AG08396 (cell line): ENCODE results near the gene ICA1.
"Not testable (repeated sequence)": the region's sequence is repeated elsewhere in the genome, so short reads cannot be mapped to it uniquely, and the experiment has no call there.

Source experiments
- DNase-seq: peaks from one replicate; pipeline ENCODE4 v3.0.0; 2012; ENCODE audit warnings: low spot score, mixed read lengths

ICA1 gene

DNA sequence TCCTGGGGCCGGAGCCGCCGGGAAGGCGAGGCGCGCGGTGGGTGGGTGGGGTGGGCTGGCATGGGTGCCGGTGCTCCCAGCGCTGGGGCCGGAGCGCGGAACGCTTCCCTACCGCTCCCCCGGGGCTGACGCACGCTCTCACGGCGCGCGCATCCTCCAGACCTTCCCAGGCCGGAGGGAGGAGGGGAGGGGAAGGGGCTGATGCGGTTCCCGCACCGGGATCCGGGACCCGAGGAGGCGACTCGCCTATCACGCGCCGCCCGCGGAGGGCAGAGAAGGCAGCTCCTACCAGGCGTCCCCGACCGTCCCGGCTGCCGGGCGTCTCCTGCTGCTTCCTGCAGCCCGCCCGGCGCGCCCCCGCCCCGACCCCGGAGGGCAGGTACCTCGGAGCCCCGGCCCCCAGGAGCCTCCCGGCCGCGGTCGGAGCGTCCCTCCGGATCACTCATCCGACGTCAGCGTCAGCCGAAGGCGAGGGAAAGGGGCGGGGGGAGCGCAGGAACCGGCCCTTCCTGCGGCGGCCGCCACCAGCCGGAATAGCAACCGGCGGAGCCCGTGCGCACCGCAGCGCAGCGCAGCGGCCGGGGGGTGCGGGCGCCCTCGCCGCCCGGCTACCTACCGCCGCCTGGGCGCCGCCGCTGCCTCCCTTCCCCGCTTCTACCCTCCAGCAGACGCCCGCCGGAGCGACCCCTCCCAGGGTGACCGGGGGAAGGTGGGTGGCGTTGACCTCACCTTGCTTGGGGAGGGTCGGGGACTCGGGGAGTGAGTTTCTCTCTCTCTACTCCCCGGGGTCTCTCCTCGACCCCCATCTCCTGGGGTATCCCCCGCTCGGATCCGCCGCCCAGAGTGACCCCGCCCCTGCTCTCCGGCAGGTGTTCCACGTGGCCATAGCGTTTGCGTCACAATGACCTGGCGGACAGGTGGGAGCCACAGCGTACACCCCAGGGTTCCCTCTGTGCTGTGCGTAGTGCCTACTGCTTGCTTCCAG, at the start of gene ICA1:
TSS of gene ICA1 (minus strand) at position 457 of the 985 bp plus-strand sequence. CDS start 26,241 bp downstream, outside the sequence.
- DNase-seq, result peak; percentile 25

GRCh38 chr7:8310876-8311275, 48.9 kb upstream of the ICA1 start:
- no peak for DNase-seq

GRCh38 chr7:8305625-8306388, 43.8 kb upstream of the ICA1 start:
- DNase-seq, result no peak

GRCh38 chr7:8305104-8305503, 43.1 kb upstream of the ICA1 start:
- no peak for DNase-seq

DNA sequence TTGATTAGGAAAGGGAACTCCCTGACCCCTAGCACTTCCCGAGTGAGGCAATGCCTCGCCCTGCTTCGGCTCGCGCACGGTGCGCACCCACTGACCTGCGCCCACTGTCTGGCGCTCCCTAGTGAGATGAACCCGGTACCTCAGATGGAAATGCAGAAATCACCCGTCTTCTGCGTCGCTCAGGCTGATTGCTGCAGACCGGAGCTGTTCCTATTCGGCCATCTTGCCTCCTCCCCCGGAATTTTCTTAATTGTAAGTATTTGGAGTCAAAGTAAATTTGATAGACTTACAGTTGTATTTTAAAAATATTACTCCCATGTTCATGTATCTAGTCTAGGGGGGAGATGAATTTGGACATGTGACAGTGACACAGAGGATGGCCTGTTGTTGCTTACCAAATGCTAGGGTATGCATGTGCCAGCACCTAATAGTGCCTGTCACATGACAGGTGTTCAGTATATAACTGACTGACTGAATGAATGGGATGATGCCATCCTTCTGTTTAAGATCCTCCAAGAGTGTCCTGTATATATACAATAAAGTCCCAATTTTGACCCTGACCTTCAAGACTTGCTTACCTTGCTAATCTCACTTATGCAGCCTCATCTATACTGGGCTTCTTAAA, 42.0 kb upstream of the ICA1 start:
- no peak for DNase-seq

- not testable (repeated sequence) for DNase-seq
Observed at GRCh38 chr7:8297023-8297422, 35.1 kb upstream of the ICA1 start.

GRCh38 chr7:8296362-8296659, 34.3 kb upstream of the ICA1 start:
- DNase-seq, result no peak

DNA sequence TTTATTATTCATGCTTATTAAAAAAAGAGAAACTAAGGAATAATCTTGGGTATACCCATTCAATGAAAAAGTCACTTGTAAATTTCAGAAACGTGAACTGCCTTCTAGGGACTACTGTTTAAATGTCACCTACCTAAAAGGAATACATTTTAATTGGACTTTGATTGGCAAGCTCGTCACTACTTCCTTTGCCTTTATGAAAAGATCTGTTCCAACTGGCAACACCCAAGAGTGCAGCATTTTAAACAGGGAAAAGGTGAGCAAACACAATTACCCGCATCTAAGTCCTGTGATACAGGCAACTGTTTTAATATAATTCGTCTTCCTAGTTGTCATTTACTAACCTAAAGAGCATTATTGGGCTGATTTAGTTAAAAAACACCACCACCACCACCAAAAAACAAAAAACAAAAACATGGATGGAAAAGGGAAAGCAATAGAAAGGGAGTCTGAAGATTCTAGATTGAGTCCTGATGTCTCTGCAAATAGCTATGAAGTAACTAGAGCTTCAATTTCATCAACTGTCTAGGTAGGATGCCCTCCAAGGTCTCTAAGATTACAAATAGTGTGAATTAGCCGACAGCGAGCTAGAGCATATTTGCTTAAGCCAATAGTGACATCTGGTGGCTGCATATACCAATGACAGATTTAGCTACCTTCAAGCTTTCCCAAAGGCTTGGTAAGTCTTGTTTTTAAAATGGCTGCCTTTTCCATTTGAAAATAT, 33.8 kb upstream of the ICA1 start:
- DNase-seq, result peak; percentile 66

GRCh38 chr7:8291397-8292141, 29.6 kb upstream of the ICA1 start:
- no peak for DNase-seq

- no peak for DNase-seq
Observed at GRCh38 chr7:8290645-8291308, 28.8 kb upstream of the ICA1 start.

- no peak for DNase-seq
Observed at GRCh38 chr7:8286118-8286517, 24.2 kb upstream of the ICA1 start.

DNA sequence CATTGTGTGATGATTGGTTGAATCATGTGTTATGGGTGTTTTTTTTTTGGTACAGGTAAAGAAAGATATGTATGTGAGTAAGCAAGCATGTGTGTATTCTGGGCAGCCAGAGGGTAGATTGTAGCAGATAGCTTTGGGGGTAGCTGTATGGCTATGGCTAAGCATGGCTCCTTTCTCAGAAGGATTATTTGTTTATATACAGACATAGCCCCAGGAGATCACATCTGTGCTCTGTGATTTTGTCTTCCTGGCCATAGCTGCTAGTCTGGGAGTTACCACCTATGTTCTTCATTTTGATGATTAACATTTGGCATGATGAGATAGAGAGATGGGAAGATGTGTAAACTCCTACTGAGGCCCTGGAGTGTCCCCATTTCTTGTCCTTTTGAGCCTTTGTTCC, 23.2 kb upstream of the ICA1 start:
- DNase-seq, result no peak

GRCh38 chr7:8284606-8285005, 22.6 kb upstream of the ICA1 start:
- no peak for DNase-seq

DNA sequence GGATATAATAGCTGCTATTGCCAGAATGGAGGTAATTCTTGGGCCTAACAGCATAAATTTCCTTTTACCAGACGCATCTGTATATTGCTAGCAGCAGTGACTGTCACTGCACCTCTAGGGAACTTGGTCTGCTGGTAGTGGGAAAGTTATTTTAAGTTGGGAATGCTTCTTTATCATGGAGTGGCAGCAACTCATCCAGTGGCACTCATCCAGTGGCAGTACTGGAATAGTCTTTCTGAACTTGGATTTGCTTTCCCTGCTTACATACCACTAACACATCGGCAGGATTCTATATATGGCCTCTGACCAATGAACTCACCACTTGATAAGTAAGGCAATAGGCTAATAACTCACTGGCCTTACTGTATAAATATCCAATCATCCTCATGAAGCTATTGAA, 22.0 kb upstream of the ICA1 start:
- DNase-seq, result no peak

- DNase-seq, result no peak
Observed at GRCh38 chr7:8282871-8283270, 20.9 kb upstream of the ICA1 start.

DNA sequence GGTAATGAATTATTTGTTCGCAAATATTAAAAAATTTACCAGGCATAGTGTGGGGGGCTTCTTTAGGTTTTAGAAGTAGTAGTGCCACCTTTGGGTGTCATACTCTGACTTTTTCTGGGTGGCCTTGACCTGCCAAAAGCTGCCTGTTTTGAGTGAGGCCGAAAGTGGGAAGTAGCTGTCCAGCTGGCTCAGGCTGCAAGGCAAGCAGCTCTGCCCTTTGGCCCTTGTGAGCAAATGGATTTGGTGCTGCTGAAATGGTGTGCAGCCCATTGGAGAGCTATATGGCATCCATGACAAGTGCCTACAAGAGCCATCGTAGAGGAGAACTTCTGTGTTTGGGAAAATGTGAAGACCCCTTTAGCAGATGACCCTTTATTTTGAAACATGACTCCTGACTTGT, 20.2 kb upstream of the ICA1 start:
- no peak for DNase-seq

GRCh38 chr7:8278183-8278582, 16.2 kb upstream of the ICA1 start:
- DNase-seq, result no peak

GRCh38 chr7:8277394-8277982, 15.5 kb upstream of the ICA1 start:
- DNase-seq, result no peak

GRCh38 chr7:8274589-8274988, 12.6 kb upstream of the ICA1 start:
- DNase-seq, result no peak

GRCh38 chr7:8271960-8272359, 10.0 kb upstream of the ICA1 start:
- no peak for DNase-seq
